HK-2 (cell line): ENCODE data around the gene COMMD1.
"Not testable (repeated sequence)": the region's sequence is repeated elsewhere in the genome, so short reads cannot be mapped to it uniquely, and the experiment has no call there.

Source experiments
- DNase-seq: peaks from one replicate; pipeline ENCODE4 v3.0.0-alpha.2; 2018; ENCODE audit not compliant: unreplicated experiment

COMMD1 gene

DNA sequence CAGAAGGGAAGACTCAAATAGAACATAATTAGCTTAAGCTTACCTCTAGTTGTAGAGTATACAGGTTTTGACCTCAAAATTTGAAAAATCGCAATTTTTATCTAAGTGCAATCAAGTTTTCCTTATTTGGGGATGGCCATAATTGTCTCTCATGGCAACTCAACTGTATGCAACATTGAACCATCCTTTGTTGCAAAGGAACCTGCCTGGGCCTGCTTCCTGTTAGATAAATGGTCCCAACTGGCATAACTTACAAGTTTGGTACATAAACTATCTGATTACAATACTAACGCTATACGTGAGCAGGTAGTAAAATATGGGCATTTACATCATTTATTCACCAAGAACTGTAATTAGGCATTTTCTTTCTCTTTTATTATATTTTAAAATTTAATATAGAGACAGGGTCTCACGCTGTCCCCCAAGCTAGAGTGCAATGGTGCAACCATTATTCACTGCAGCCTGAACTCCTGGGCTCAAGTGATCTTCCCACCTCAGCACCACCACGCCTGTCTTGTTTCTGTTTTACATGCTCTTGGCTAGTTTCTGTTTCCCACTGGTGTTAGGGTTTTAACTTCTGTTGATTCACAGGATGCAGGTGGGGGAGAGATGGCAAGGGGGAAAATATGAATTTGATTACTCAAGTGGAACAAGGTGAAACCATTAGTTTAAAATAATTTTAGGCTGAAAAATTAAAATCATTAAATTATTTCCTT, 235.1 kb downstream of the COMMD1 start:
- no peak for DNase-seq

DNA sequence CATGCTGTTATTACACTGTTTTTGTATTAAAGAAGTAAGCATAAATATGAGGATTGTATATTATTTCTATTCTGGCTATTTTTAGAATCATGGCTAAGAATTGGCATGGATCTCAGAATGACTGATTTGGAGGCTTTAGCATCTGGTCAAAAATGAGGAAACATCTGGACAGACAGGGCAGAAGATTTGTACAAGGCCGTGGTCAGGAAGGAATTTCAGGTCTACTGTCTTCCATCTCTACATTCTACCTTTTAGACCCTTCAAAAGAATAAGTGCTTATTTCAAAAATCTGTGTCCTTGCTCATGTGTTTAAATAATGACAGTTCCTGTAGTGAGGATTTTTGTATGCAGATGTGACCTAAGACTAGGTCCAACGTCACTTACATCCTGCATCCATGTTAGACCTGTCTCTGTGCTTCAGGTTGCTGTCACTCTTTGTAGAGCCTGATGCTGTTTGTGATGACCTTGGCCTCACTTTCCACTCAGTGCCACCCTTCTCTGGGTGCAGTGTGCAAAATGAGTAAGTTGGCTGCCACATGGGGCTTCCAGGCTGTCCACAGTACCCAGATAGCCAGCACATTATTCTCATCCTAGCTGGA, 235.8 kb downstream of the COMMD1 start:
- DNase-seq = no peak

DNA sequence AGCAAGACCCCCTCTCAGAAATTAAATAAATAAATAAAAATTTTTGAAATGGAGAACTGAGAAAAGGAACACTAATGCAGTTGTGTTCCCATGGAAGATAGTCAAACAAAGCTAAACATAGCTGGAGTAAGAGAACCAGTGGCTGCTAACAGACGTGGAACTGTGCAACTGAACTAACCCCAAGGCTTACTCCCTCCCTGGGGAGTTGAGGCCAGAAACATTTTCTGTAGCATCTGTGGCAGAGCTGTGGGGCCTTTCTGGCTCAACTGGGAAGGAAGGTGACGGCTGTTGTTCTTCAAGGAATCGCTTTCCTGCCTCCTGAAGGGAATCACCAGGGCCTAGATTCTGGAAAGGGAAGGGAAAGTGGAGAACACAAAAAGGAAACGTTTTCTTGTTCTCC, 236.6 kb downstream of the COMMD1 start:
- DNase-seq = no peak

DNA sequence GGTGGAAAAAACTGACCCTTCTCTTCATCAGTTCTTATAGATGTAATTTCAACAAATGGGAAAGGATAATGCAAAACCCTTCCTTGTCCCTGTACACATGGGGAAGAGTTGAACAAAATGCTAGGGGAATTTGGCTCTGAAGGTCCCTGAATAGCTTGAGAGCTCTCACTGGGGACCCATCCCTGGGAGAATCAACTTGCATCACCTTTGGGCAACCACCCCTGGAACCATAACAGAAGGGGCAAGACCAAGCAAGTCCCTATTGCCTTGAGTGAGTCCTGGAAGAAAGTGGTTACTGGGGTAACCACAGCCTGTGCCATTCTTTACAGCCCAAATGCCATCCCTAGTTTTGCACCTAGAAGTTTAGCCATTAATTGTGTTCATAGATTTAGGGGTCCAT, 238.2 kb downstream of the COMMD1 start:
- no peak for DNase-seq

DNA sequence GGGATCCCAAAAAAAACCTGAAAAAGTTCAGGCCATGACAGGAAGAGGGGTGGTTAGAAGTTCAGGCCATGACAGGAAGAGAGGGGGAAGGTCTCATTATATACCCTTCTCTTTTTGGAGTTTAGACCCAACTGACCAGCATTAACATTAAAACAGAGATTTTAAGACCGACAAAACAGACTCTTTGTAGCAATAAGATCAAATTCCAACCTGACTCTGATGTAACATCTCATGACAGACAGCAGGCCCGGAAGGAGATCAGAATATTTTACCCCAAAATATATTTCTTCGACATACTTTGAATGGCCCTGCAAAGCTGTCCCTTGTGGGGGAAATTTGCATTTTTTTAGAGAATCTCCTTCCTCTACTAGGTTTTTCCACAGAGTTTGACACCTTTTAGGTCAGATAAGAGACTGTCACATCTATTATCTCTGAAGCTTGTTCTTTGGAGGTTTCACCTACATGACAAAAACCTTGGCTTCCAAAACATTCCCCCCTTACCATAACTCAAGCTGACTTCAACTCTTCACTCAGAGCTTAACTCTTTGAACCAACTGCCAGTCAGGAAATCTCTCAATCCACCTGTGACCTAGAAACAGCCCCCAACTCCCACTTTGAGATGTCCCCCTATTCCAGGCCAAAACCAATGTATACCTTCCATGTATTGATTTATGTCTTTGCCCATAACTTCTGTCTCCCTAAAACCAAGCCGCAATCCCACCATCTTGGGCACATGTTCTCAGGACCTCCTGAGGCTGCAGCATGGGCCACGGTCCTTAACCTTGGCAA, 239.4 kb downstream of the COMMD1 start:
- DNase-seq = no peak

DNA sequence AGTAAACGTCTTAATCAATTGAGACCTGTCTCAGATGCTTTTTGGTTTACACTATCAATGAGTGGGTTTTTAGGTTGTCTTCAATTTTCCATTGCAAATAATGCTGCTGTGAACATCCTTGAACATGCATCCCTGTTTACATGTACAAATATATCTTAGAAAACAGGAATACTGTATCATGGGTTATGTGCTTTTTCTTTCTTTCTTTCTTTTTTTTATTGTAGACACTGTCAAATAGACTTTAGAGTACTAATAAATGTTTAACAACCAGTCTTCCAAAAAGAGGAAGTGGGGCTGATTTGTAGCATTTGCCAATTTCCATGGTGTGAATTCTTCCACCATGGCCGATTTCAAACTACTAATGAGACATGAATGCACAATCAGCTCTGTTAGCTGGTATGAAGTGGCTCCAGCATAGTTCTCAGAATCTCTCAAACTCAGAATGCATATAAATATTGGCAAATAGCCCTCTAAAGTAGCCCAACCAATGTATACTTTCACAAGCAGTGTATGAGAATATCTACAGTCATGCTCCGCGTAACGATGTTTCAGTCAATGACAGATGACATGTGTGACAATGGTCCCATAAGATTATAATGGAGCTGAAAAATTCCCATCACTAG, 240.1 kb downstream of the COMMD1 start:
- DNase-seq = no peak

DNA sequence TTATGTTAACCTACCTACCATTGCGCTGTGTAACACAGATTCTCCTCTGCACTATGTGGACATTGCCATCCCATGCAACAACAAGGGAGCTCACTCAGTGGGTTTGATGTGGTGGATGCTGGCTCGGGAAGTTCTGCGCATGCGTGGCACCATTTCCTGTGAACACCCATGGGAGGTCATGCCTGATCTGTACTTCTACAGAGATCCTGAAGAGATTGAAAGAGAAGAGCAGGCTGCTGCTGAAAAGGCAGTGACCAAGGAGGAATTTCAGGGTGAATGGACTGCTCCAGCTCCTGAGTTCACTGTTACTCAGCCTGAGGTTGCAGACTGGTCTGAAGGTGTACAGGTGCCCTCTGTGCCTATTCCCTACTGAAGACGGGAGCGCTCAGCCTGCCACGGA, 241.3 kb downstream of the COMMD1 start:
- DNase-seq = not testable (repeated sequence)

DNA sequence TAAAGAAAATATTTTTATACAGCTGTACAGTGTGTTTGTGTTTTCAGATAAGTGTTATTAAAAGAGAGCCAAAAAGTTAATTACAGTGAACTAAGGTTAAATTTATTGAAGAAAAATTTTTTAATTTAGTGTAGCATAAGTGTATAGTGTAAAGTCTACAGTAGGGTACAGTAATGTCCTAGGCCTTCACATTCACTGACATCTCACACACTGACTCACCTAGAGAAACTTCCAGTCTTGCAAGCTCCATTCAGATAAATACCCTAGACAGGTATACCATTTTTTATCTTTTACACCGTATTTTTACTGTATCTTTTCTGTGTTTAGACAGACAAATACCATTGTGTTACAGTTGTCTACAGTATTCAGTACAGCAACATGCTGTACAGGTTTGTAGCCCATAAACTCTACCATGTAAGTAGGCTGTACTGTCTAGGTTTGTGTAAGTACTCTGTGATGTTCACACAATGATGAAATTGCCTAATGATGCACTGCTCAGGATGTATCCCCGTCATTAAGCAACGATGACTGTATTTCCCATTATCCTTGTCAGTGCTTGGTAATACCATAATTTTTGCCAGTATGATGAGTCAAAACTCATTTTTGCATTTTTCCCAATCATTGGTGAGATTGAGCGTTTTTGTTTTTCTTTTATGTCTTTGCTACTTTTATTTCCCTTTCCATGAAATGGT, 242.3 kb downstream of the COMMD1 start:
- DNase-seq = no peak

DNA sequence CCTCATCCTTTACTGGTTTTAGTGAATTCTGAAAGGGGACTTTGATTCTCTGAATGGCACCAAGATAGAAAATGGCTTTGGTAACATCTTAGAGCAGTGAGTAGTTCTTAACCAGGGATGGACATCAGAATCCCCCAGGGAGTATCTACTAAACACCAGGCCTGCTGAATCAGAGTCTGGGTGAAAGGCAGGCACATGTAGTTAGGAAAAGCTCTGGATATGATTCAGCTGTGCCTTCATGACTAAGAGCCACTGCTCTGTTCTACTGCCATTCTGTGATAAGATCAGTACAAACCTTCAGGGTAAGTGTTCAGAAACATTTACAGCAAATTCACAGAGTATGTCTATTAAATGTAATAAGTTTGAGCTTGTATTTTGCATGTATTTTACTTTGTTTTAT, 244.2 kb downstream of the COMMD1 start:
- peak; percentile 13 for DNase-seq

DNA sequence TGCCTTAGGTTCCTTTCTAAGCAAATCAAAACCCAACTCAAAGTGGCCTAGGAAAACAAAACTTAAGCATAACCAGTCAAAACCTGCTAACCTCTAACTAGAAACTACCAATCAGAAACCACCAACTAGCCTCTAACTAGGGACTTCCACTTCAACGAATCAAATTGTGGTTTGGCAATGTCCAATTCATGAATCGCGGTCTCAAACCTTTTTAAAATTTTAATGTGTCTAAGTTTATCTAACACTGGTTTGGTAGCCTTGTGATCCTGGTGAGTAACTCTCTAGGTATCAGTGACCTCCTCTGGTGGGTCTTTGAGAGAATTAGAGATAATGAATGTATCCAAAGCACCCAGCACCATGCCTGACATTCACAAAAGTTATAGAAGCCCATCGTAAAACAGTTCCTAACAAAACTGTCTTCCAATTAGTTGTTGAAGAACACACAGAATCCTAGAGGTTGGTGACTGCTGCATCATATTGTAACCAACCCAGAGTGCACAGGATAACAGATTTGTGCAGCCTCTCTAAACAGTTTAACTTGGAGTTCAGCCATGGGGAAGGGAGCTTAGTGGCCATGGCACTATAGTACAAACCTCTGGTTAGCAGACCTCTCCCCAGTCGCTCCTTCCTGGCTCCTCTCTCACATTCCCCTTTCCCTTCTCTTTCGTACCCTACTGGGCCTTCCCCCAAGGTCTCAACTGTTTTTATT, 245.3 kb downstream of the COMMD1 start:
- DNase-seq = no peak

DNA sequence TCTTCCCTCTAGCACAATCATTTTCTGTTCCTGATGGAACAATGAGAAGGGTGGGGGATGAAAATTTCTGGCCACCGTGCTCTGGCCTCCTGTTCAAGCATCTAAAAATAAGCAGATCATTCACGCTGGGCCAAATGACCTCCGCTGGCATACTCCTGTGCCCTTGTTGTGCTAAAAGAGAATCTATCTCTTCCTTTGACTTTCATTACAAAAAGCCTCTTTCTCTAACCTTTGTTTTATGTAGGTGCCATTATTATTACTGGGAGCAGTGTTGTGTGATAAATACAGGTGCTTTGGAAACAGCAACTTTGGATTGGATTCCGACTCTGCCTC, 245.8 kb downstream of the COMMD1 start:
- DNase-seq = no peak

DNA sequence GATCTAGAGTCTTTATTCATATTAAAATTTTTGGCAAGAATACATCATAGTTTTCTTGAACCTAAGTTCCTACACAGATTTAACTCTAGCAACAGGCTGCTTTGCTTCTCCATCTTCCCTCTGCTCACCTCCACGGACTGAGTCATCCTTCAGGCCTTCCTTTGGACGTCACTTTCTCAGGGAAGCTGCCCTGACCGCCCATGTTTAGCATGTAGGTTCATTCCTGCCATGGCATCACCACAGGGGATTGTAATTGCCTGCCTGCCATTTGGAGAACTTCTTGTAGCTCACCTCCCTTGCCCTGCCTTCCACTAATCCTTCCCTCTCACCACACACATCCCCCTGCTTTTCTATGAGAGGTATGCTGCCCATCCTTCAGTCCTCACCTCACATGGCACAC, 246.5 kb downstream of the COMMD1 start:
- peak; percentile 31 for DNase-seq

DNA sequence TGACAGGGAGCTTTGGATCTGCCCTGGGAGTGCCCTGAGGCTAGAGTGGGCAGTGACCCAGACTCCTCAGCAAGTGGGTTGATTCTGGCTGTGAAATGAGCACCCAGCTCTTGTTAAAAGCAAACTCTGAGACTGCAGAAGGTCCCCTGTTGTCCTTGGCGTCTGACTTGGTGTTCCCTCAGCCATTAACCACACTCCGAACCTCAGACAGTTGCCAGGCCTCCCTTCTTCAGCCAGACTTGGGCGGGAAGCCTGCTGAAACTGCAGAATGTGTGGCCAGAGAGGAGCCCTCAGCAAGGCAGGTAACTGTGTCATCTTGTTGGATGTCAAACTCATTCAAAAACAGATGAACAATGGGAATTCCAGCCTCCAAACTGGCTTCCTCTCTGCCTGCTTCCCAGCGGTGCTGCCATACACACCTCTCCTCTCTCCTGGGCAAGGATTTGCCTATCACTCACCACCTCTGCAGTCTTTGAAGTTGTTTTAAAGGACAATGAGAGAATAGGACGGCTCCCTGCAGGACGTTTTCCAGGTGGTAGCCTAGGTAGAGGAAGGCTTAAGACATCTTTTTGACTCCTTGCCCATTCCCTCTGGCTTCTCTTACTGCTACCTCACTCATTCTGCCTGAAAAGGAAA, 251.5 kb downstream of the COMMD1 start:
- DNase-seq = no peak

DNA sequence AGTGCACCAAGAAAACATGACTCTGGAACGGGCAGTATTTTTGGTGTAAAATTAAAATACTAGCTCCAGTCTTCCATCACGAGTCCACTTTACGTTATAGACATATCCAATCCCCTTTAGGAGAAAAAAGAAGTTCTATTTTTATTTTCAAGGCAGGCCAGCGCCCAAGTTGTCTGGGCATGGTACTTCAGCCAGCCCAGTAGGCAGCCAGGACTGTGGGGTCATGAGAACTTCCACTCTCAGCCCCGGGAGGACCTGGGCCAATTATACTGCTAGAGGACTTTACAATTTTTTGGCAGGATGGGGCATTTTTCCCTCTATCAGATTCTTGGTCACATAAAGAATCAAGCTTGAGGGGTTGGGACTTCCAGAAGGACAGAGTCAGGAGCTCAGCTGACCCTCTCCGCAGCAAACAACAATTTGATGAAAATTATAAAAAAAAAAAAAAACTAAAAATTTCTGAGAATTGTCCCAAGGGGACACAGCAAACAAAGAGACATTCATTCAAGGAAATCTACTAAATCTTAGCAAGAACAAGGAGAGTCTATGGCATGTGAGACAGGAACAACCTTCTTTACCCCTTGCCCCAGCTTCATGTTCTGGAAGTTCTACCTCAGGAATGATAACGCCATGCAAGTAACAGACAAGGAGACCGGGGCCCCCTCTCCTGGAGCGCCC, 253.1 kb downstream of the COMMD1 start:
- no peak for DNase-seq

DNA sequence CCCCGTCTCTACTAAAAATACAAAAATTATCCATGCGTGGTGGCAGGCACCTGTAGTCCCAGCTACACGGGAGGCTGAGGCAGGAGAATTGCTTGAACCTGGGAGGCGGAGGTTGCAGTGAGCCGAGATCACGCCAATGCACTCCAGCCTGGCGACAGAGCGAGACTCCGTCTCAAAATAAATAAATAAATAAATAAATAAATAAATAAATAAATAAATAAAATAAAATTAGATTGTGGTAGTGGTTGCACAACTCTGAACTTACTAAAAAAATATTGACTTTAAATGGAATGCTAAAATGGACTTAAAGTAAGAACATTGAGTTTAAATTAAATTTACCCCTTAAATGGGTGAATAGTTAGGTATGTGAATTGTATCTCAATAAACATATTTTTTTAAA, 255.2 kb downstream of the COMMD1 start:
- not testable (repeated sequence) for DNase-seq

DNA sequence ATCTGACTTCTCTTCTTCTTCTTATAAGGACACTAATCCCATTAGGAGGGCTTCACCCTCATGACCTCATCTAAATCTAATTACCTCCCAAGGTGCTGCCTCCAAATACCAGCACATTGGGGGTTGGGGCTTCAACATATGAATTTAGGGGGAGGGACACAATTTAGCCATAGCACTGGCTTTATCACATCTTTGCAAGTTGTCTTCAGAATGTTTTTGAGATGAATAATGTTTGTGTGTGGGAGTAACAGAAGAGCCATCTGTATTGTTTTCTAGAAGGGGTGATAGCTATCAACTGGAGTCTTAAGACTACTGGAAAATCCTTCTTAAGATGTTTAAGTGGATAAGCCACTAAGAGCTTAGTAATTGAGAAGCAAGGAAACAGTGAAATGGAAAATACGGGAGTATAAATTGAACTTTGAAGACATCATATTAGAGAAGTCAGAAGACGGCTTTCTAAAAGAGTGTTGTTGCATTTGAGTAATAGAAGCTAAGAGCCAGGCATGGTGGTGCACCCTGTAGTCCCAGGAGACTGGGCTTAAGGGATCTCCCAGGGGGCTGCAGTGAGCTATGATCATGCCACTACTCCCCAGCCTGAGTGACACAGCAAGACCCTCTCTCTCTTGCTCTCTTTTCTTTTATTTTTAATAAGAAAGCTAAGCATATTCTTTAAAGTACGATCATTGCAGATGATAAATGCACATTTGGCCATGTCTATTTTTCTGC, 257.8 kb downstream of the COMMD1 start:
- DNase-seq = no peak

DNA sequence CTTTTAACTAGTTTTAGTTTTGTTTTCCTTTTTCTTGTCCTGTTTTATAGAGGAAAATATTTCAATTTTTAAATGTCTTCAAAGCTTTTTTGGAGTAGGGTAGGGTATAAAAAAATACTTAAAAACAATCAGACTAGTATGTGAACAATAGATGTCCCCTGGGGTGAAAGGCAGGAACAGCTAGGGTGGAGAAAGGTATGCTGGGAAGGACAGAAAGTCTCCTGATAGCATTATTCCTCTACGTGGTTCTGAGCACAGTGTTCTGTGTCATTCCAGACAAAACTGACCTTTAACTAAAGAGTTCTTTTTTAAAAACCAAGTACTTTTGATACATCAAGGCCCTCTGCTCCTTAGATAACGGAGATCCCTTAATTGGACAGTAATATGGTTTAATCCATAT, 258.4 kb downstream of the COMMD1 start:
- no peak for DNase-seq

DNA sequence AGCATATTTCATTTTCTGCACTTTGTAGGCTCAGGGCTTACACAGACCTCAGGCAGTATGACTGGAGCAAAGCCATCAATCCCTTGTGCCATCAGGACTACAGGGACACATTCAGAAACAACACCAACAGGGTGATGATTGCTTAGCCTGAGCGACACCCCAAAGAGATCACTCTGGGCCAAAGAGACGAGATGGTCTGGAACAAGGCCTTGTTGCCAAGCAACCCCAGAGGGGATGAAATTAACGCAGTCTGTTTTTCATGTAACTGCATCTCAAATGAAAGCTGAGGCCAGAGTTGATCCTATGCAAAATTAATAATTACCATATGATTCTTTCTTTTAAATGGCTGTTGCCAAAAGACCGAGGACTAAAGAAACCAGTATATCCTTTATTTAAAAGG, 270.3 kb downstream of the COMMD1 start:
- no peak for DNase-seq

DNA sequence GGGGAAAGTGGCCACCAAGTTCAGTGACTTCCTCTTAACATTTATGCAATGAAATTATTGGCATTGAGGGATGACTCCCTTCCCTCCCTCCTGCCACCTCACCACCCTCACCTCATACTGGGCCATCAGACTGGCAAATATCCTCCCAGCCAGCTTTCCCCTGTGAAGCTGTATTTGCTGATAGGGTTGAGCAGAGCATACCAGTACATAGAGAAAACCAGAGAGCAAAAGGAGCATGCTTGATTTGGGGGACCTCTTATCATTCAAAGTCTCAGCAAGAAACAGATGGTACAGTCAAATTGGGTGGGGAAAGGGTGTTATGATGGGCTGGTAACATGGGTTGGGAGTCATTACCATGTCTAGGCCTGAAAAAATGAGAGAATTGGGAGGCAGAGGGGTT, 271.3 kb downstream of the COMMD1 start:
- no peak for DNase-seq
